Measurements from ENCODE around the gene TPCN2. TPM values are rescaled to one million over a fixed set of nuclear protein-coding genes. Genes with fewer than 3 reads are reported as not detected.
A peak's percentile ranks its signal among the peaks of the same experiment; 100 is the strongest.

TPCN2 gene
- total RNA-seq, 1 donor: 11.1 TPM

GRCh38 chr11:69173925-69174581, 125.3 kb downstream of the TPCN2 start:
- peak; percentile 10 for DNase-seq (ENCODE audit: low read depth)

DNA sequence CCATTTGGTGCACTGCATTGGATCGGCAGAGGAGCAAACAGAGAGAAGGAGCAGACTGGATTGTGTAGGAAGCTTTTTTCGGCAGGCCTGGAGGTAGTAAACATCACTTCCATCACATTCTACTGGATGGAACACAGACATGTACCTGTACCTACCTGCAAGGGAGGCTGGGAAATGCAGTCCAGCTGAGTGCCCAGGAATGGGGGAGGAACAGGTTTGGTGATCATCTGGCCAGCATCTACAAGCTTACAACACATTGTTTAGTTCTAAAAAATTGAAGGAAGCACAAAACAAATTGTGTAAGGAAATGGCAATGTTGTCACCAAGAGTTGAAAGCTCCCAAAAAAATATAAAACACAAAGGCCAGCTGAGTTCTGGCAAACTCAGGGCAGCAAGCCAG, 126.1 kb downstream of the TPCN2 start:
- DNase-seq (ENCODE audit: low read depth): no peak
- H3K4me3 ChIP-seq (ENCODE audit: low read depth, low read length): no peak overlapping the region
- TF ChIP-seq CTCF (IDR thresholded peaks at IDR 0.05; ENCODE audit: insufficient read depth, low read length): no peak

More at GRCh38 chr11:69173925-69174581, 125.3 kb downstream of the TPCN2 start:
- TF ChIP-seq CTCF (IDR thresholded peaks at IDR 0.05; ENCODE audit: insufficient read depth, low read length): no peak
- H3K4me3 ChIP-seq (ENCODE audit: low read depth, low read length): no peak overlapping the region

DNA sequence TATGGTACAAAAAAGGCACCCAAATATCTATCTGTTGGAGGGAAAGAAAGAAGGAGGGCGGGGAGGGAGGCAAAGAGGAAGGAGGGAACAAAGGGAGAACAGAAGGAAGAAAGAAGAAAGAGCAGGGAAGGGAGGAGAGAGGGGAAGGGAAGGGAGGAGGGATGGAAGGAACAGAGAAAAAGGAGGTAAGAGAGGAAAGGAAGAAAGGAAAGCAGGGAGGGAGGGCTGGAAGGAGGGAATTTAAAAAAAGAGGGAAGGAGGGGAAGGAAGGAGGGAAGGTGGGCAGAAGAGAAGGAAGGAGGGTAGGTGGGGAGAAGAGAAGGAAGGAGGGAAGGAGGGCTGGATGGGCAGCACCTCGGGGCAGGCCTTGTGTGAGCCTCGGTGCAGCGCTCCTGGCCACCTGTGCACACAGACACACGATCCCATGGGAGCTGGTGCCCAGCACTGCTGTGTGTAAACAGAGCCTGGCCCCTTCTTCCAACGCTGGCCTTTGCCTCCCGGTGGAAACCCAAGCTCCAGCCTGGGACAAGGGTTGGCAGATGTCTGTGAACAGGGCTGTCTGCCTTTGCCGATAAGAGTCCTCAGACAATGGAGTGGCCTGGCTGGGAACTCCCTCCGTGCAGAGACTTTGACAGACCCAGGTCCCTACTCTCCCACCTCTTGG, 130.2 kb downstream of the TPCN2 start:
- no peak for DNase-seq (ENCODE audit: low read depth)
- H3K4me3 ChIP-seq (ENCODE audit: low read depth, low read length): no peak overlapping the region
- TF ChIP-seq CTCF (IDR thresholded peaks at IDR 0.05; ENCODE audit: insufficient read depth, low read length): no peak

- DNase-seq (ENCODE audit: low read depth): no peak
These were observed 131.5 kb downstream of the TPCN2 start for GRCh38 chr11:69180226-69180625.

GRCh38 chr11:69180726-69181125, 132.0 kb downstream of the TPCN2 start:
- H3K4me3 ChIP-seq (ENCODE audit: low read depth, low read length): no peak overlapping the region
- no peak for TF ChIP-seq CTCF (IDR thresholded peaks at IDR 0.05; ENCODE audit: insufficient read depth, low read length)
- no peak for DNase-seq (ENCODE audit: low read depth)

More at GRCh38 chr11:69180226-69180625, 131.5 kb downstream of the TPCN2 start:
- H3K4me3 ChIP-seq (ENCODE audit: low read depth, low read length): no peak overlapping the region
- TF ChIP-seq CTCF (IDR thresholded peaks at IDR 0.05; ENCODE audit: insufficient read depth, low read length): no peak

GRCh38 chr11:69183613-69184012, 134.9 kb downstream of the TPCN2 start:
- TF ChIP-seq CTCF (IDR thresholded peaks at IDR 0.05; ENCODE audit: insufficient read depth, low read length): no peak

More at GRCh38 chr11:69183613-69184012, 134.9 kb downstream of the TPCN2 start:
- H3K4me3 ChIP-seq (ENCODE audit: low read depth, low read length): no peak overlapping the region
- no peak for DNase-seq (ENCODE audit: low read depth)

Small RNA genes within 50 kb of the gene (small RNA-seq; reads per million reads assigned to genes)
- gene MIR3164: not detected

Other genes starting within 250 kb of the TPCN2 start
- gene CPT1A, start 207.0 kb upstream of the TPCN2 start, total RNA-seq (ENCODE audit: low replicate concordance): 16.6 and 45.6 TPM in 2 replicates
- 57.8 and 62.9 TPM in 2 replicates for gene MRPL21, start 145.1 kb upstream of the TPCN2 start, total RNA-seq (ENCODE audit: low replicate concordance)
- gene IGHMBP2, start 145.0 kb upstream of the TPCN2 start, total RNA-seq (ENCODE audit: low replicate concordance): 10.8 and 11.0 TPM in 2 replicates
- not detected in 2 replicates for gene MRGPRD, start 67.9 kb upstream of the TPCN2 start, total RNA-seq (ENCODE audit: low replicate concordance)
- gene MRGPRF, start 35.7 kb upstream of the TPCN2 start, total RNA-seq (ENCODE audit: low replicate concordance): 34.3 and 41.8 TPM in 2 replicates
- 0.09 and 0.33 TPM in 2 replicates for gene SMIM38, start 107.0 kb downstream of the TPCN2 start, total RNA-seq (ENCODE audit: low replicate concordance)
- gene MYEOV, start 245.2 kb downstream of the TPCN2 start, total RNA-seq (ENCODE audit: low replicate concordance): 7.0 TPM in 1 of 2 replicates, not detected in the other

All from fibroblast of the aortic adventitia (primary cell).